Astrocyte of the cerebellum (primary cell): ENCODE results near the gene PLXND1.

Source experiments
- DNase-seq: peaks from one replicate; pipeline ENCODE4 v3.0.0-alpha.2; 2011; ENCODE audit warnings: low read depth
- H3K4me3 ChIP-seq: 2 replicates; pipeline ENCODE4 v1.5.1; 2011; ENCODE audit warnings: mild to moderate bottlenecking, low read depth, low read length, moderate library complexity
- CTCF ChIP-seq: IDR thresholded peaks from 2 replicates; pipeline ENCODE4 v1.5.1; 2012; ENCODE audit warnings: low read length, low read depth, moderate library complexity, mild to moderate bottlenecking; ENCODE audit errors: missing control alignments
- in situ Hi-C: cut with HindIII; loops from 2 replicates; pipeline ENCODE4 v1.10.0; 2017; ENCODE audit warnings: low sequenced_read_pairs

Gene PLXND1

DNA sequence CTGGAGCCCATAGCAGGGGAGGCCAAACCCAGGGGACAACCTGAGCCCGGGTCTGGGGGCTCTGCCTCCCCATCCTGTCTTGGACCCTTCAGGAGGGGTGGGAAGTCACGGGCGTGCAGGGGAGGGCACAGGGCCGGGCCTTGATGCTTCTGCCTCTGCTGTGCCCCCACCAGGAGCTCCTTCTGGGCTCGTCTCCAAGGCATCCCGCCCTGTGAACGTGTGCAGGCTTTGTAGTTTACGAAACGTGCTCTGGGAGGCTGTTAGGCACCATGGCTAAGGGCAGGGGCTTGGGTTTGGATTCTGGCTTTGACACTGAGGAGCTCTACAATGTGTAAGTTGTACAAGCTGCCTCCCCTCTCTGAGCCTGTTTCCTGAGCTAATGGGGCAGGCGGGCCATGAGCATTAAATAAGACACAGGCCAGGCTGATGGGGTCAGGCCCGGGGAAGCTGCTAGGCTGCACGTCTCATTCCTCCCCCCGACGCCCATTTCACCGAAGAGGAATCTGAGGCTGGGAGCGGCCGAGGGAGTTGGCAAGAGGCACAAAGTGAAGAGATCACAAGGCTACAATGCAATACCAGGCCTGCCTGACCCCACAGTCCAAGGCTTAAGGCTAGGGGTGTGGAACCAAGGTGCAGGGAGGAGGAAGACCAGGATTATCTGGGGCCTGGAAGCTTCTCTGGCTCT lies 19.6 kb downstream of the PLXND1 start:
- no peak for TF ChIP-seq CTCF
- DNase-seq = no peak

DNA sequence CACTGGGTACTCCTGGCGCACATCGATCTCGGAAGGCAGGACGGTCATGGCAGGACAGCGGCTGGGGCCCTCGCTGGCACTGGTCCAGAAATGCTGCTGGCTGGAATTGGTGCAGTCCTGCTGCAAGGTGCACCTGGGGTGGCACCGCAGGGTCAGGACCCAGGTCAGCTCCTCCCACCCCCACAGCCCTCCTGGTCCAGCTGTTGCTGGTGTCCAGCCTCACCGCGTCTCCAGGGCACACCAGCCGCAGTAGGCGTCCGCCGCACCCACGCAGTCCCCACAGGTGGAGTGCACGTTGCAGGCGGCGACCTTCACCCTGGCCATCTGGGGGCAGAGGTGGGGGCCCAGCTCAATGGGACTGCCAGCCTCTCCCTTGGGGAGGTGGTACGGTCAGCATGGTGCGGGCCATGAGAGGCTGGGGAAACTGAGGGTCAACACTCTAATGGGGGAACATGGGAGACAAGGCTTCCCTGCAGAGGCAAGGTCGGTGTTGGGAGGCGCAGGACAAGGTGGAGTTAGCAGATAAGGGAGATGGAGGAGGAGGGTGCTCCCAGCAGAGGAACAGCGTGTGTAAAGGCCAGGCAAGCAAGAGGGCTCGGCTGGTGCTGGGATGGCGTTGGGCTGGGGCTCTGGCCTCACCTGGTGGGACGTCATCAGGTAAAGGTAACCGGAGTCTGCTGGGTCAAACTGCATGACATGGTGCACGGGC lies 20.4 kb downstream of the PLXND1 start:
- no peak for TF ChIP-seq CTCF
- H3K4me3 ChIP-seq = no peak overlapping the region
- in situ Hi-C loops = no loop called here
- DNase-seq = no peak

More for the DNA sequence above, 19.6 kb downstream of the PLXND1 start:
- no peak overlapping the region for H3K4me3 ChIP-seq
- in situ Hi-C loops = no loop called here

DNA sequence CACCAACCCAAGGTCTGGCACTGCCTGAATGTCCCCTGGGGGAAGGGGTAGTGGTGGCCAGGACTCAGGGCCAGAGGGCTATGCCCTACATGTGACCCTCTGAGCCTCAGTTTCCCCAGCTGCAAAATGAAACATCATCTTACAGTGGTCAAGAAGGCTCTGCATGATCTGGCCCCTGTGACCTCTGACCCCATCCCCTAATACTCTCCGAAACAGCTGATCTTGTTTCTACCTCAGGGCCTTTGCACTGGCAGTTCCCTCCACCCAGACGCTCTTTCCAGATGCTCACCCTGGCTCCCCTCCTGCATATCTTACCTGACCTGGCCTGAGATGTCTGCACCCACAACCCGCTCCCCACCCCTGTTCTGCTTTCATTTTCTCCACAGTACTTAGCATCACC lies 21.8 kb downstream of the PLXND1 start:
- no peak for DNase-seq
- in situ Hi-C loops = no loop called here
- no peak for TF ChIP-seq CTCF
- no peak overlapping the region for H3K4me3 ChIP-seq

GRCh38 chr3:129583289-129583688 lies 23.2 kb downstream of the PLXND1 start:
- no peak overlapping the region for H3K4me3 ChIP-seq
- in situ Hi-C loops = no loop called here
- no peak for TF ChIP-seq CTCF
- no peak for DNase-seq

GRCh38 chr3:129582799-129583198 lies 23.7 kb downstream of the PLXND1 start:
- in situ Hi-C loops = no loop called here
- DNase-seq = no peak

GRCh38 chr3:129581623-129582022 lies 24.9 kb downstream of the PLXND1 start:
- no peak overlapping the region for H3K4me3 ChIP-seq
- no peak for TF ChIP-seq CTCF
- no peak for DNase-seq
- in situ Hi-C loops = no loop called here

More at GRCh38 chr3:129582799-129583198, 23.7 kb downstream of the PLXND1 start:
- no peak overlapping the region for H3K4me3 ChIP-seq
- no peak for TF ChIP-seq CTCF
